ENCODE measurements around the gene SPRR2B. TPM values are rescaled to one million over a fixed set of nuclear protein-coding genes. Genes with fewer than 3 reads are reported as not detected.

Gene SPRR2B
- not detected in 2 replicates for total RNA-seq

GRCh38 chr1:153071511-153071910, at the start of gene SPRR2B:
Gene SPRR2B (minus strand): TSS chr1:153071611. CDS start chr1:153070839, 772 bp downstream.

GRCh38 chr1:153113416-153113815, 42.0 kb upstream of the SPRR2B start, which contains the start of gene SPRR2F:
Gene SPRR2F (minus strand): TSS chr1:153113516. CDS start chr1:153112733, 783 bp downstream.

GRCh38 chr1:153094426-153094825, 23.0 kb upstream of the SPRR2B start, which contains the start of gene SPRR2E:
Gene SPRR2E (minus strand): TSS chr1:153094526. CDS start chr1:153093751, 775 bp downstream.

GRCh38 chr1:153057375-153057774, 14.0 kb downstream of the SPRR2B start, which contains the start of gene SPRR2A:
Gene SPRR2A (minus strand): TSS chr1:153057512. CDS start chr1:153056735, 777 bp downstream.

GRCh38 chr1:153040950-153041631, 30.3 kb downstream of the SPRR2B start, which contains the start of gene SPRR2D:
Gene SPRR2D (minus strand): TSS chr1:153041120. CDS start chr1:153040346, 774 bp downstream.

GRCh38 chr1:153030895-153031294, 40.5 kb downstream of the SPRR2B start, which contains the start of gene SPRR1B:
Gene SPRR1B (plus strand): TSS chr1:153031203. CDS start chr1:153032346, 1,143 bp downstream.

Small RNA genes within 50 kb of the gene (small RNA-seq; reads per million reads assigned to genes)
- gene AL356867.1: not detected

Other genes starting within 250 kb of the SPRR2B start
- not detected in 2 replicates for gene LCE1A, start 244.1 kb downstream of the SPRR2B start, total RNA-seq
- gene LCE6A, start 228.8 kb downstream of the SPRR2B start, total RNA-seq: not detected in 2 replicates
- gene LCE7A, start 211.6 kb downstream of the SPRR2B start, total RNA-seq: not detected in 2 replicates
- 0.37 TPM in 1 of 2 replicates, not detected in the other for gene SMCP, start 193.3 kb downstream of the SPRR2B start, total RNA-seq
- under 0.01 TPM in 1 of 2 replicates, not detected in the other for gene IVL, start 163.1 kb downstream of the SPRR2B start, total RNA-seq
- not detected in 2 replicates for gene SPRR5, start 124.4 kb downstream of the SPRR2B start, total RNA-seq
- not detected in 2 replicates for gene SPRR4, start 101.0 kb downstream of the SPRR2B start, total RNA-seq
- gene SPRR1A, start 87.5 kb downstream of the SPRR2B start, total RNA-seq: not detected in 2 replicates
- gene SPRR3, start 69.9 kb downstream of the SPRR2B start, total RNA-seq: not detected in 2 replicates
- gene SPRR1B, start 40.4 kb downstream of the SPRR2B start, total RNA-seq: not detected in 2 replicates
- gene SPRR2D, start 30.5 kb downstream of the SPRR2B start, total RNA-seq: not detected in 2 replicates
- gene SPRR2A, start 14.1 kb downstream of the SPRR2B start, total RNA-seq: not detected in 2 replicates
- not detected in 2 replicates for gene SPRR2E, start 22.9 kb upstream of the SPRR2B start, total RNA-seq
- gene SPRR2F, start 41.9 kb upstream of the SPRR2B start, total RNA-seq: not detected in 2 replicates
- gene SPRR2G, start 79.3 kb upstream of the SPRR2B start, total RNA-seq: not detected in 2 replicates
- gene LELP1, start 131.8 kb upstream of the SPRR2B start, total RNA-seq: not detected in 2 replicates
- not detected in 2 replicates for gene PRR9, start 146.0 kb upstream of the SPRR2B start, total RNA-seq
- not detected in 2 replicates for gene LORICRIN, start 188.1 kb upstream of the SPRR2B start, total RNA-seq
- not detected in 2 replicates for gene PGLYRP3, start 241.3 kb upstream of the SPRR2B start, total RNA-seq